HAP-1 (cell line): ENCODE measurements around the gene GSC2.

Experiments
- DNase-seq, 2 experiments: peaks; one replicate each; pipeline ENCODE4 v3.0.0-alpha.2; 2016 to 2020; ENCODE audit warnings: low spot score in 2 of 2
- H3K27me3 ChIP-seq: fragments of 250-450 bp; sonication (Bioruptor Pico); 2 replicates; pipeline ENCODE4 v1.5.1; 2020; ENCODE audit warnings: low read depth, mild to moderate bottlenecking, moderate library complexity
- H3K36me3 ChIP-seq: fragments of 250-450 bp; sonication (Bioruptor Pico); replicated peaks from 2 replicates; pipeline ENCODE4 v1.5.1; 2020; ENCODE audit warnings: mild to moderate bottlenecking
- H3K4me1 ChIP-seq: fragments of 250-450 bp; sonication (Bioruptor Pico); 2 replicates; pipeline ENCODE4 v1.5.1; 2020; ENCODE audit warnings: mild to moderate bottlenecking
- H3K4me3 ChIP-seq: fragments of 250-450 bp; sonication (Bioruptor Pico); 2 replicates; pipeline ENCODE4 v1.5.1; 2020; ENCODE audit warnings: mild to moderate bottlenecking, moderate library complexity
- H3K9me3 ChIP-seq: fragments of 250-450 bp; sonication (Bioruptor Pico); 2 replicates; pipeline ENCODE4 v1.5.1; 2020; ENCODE audit warnings: mild to moderate bottlenecking, moderate library complexity
- in situ Hi-C: fragments of 300-500 bp; cut with MboI; formaldehyde crosslinking; loops from 3 replicates; pipeline ENCODE4 v1.14.3; 2020; ENCODE audit warnings: low sequenced_read_pairs, inconsistent platforms, mixed read lengths

Gene GSC2

GRCh38 chr22:19181786-19182471 lies 31.8 kb upstream of the GSC2 start:
- H3K36me3 ChIP-seq, result peaks cover 11% of the 10 kb centered on the region
- in situ Hi-C loops, result no loop called here
- H3K27me3 ChIP-seq, result no peaks in the 10 kb centered on the region
- DNase-seq, result no peak
- H3K9me3 ChIP-seq, result no peaks in the 10 kb centered on the region
- no peak overlapping the region for H3K4me3 ChIP-seq
- peaks cover 9% of the 10 kb centered on the region for H3K4me1 ChIP-seq

DNA sequence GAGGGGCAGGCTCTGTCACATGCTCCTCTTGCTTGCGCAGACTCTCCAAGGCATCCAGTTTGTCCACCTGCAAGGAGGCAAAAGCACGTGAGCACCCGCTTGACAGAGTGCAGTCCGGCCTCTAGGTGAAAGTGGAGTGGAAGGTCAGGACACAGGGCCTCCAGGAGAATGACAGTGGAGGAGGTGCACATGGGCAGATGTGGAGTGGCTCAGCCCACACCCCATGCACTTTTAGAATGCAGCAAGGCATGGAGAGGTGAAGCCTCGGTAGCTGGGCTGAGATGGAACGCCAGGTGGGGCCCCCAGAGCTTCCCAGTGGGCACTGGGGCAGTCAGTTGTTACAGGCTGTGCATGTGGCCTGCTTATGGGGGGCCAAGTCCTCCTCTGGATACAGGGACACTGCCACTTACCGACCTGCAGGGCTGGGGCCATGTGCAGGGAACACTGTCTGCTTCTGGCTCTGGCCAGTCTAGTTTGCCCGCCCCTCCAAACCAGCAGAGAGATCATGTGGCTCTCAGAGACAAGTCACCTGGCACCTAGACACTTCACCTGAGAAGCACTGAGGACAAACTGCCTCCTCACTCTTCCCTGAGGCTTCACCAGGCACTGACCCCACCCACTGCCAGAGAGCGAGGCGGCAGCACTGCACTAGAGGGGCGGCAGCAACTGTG lies 30.8 kb upstream of the GSC2 start:
- Histone ChIP-seq H3K27me3 (no peaks in the 10 kb centered on the region), H3K4me3 (no peak overlapping the region), H3K4me1 (peaks cover 18% of the 10 kb centered on the region), H3K36me3 (peaks cover 21% of the 10 kb centered on the region), H3K9me3 (no peaks in the 10 kb centered on the region)
- no peak for DNase-seq
- in situ Hi-C loops, result no loop called here

DNA sequence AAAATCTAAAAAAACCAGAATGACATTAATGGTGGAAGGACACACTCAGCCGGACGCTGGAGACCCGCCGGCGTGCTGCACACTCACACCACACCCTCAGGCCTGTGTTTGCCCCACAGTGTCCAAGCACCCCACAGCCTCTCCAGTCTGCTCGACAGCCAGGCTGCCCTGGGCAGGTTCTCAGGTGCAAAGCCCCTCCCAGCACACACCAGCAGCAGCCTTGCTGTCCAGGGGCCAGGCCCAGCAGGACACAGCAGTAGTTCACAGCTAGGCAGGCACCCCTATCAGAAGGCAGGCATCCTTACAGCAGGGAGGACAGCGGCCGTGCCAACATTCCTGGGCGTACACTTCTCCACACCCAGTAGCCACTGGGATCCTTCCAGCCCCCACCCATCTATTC lies 30.1 kb upstream of the GSC2 start:
- H3K4me1 ChIP-seq, result peaks cover 18% of the 10 kb centered on the region
- H3K27me3 ChIP-seq, result no peaks in the 10 kb centered on the region
- peaks cover 26% of the 10 kb centered on the region for H3K36me3 ChIP-seq
- DNase-seq, result no peak
- in situ Hi-C loops, result no loop called here
- no peak overlapping the region for H3K4me3 ChIP-seq
- no peaks in the 10 kb centered on the region for H3K9me3 ChIP-seq

GRCh38 chr22:19179497-19180048 lies 29.5 kb upstream of the GSC2 start:
- no peaks in the 10 kb centered on the region for H3K27me3 ChIP-seq
- peak overlapping the region; percentile 55 for H3K4me3 ChIP-seq
- H3K4me1 ChIP-seq, result peaks cover 18% of the 10 kb centered on the region
- DNase-seq, result peak; percentile 85 to 87
- peaks cover 32% of the 10 kb centered on the region for H3K36me3 ChIP-seq
- H3K9me3 ChIP-seq, result no peaks in the 10 kb centered on the region
- in situ Hi-C loops, result no loop called here

- peaks cover 39% of the 10 kb centered on the region for H3K36me3 ChIP-seq
- no peaks in the 10 kb centered on the region for H3K27me3 ChIP-seq
- peaks cover 18% of the 10 kb centered on the region for H3K4me1 ChIP-seq
- H3K9me3 ChIP-seq, result no peaks in the 10 kb centered on the region
- H3K4me3 ChIP-seq, result peak within 1 kb of the TSS; percentile 64
- in situ Hi-C loops, result no loop called here
- DNase-seq, result peak; percentile 83 to 95
These were observed 28.8 kb upstream of the GSC2 start, which contains the start of gene SLC25A1 for GRCh38 chr22:19178657-19179496. SLC25A1 (minus strand) TSS chr22:19178736; CDS start chr22:19178673, 63 bp downstream.

DNA sequence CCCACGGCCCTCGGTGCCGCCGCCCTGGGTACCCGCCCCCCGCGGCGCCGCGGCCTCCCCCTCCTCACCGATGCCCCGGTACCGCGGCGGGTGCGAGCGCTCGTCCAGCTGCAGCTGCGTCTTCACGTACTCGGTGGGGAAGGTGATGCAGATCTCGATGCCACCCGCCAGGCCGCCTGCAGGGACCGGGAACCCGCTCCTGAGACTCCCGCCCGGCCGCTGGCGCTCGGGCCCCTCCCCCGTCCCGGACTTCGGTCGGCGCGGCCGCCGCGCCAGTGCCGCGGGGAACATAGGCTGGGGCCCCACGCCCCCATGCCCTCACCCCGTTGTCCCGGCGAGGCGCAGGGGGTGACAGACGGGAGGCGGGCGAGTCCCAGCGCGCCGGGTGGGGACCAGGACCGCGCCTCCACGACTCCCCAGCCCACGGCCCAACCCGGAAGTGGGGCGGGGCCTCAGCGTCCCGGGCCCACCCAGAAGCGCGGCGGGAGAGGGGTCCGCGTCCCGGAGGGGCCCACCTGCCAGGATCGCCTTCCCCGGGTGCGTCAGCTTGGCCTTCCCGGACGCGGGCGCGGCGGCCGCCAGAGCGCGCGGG lies 28.1 kb upstream of the GSC2 start:
- Histone ChIP-seq H3K9me3 (no peaks in the 10 kb centered on the region), H3K4me1 (peaks cover 21% of the 10 kb centered on the region), H3K4me3 (peak overlapping the region; percentile 64), H3K27me3 (no peaks in the 10 kb centered on the region), H3K36me3 (peaks cover 47% of the 10 kb centered on the region)
- peak; percentile 45 to 69 for DNase-seq
- in situ Hi-C loops, result no loop called here

- Histone ChIP-seq H3K4me1 (peaks cover 28% of the 10 kb centered on the region), H3K4me3 (peak overlapping the region; percentile 64), H3K27me3 (no peaks in the 10 kb centered on the region), H3K9me3 (no peaks in the 10 kb centered on the region), H3K36me3 (peaks cover 51% of the 10 kb centered on the region)
- no peak for DNase-seq
- in situ Hi-C loops, result no loop called here
These were observed 27.3 kb upstream of the GSC2 start for GRCh38 chr22:19177164-19178064.

- in situ Hi-C loops, result no loop called here
- H3K9me3 ChIP-seq, result no peaks in the 10 kb centered on the region
- DNase-seq, result no peak
- peak overlapping the region; percentile 64 for H3K4me3 ChIP-seq
- peaks cover 55% of the 10 kb centered on the region for H3K36me3 ChIP-seq
- no peaks in the 10 kb centered on the region for H3K27me3 ChIP-seq
- peaks cover 28% of the 10 kb centered on the region for H3K4me1 ChIP-seq
These were observed 26.6 kb upstream of the GSC2 start for GRCh38 chr22:19176732-19177131.

DNA sequence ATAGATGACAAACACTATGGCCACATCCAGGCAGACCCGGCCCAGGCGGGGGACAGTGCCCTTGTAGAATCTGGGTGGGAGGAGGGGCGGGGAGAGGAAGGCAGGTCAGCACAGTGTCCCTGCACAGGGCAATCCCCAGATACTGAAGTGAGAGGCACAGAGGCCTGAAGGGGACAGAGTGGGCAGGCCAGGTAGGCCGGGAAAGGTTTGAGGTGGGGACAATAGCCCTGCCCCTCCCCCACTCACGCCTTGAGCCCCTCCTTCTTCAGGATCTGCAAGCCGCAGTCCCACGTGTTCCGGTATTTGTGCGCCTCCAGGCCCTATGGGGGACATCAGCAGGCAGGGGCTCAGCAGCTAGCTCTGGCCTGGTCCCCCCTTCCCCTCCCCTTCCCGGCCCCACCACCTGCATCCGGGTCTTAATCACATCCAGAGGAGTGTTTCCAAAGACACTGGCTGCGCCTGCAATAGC lies 26.1 kb upstream of the GSC2 start:
- Histone ChIP-seq H3K9me3 (no peaks in the 10 kb centered on the region), H3K4me1 (peaks cover 28% of the 10 kb centered on the region), H3K27me3 (no peaks in the 10 kb centered on the region), H3K4me3 (peak overlapping the region; percentile 64), H3K36me3 (peaks cover 56% of the 10 kb centered on the region)
- in situ Hi-C loops, result no loop called here
- peak in 1 of 2 experiments; percentile 50 for DNase-seq

DNA sequence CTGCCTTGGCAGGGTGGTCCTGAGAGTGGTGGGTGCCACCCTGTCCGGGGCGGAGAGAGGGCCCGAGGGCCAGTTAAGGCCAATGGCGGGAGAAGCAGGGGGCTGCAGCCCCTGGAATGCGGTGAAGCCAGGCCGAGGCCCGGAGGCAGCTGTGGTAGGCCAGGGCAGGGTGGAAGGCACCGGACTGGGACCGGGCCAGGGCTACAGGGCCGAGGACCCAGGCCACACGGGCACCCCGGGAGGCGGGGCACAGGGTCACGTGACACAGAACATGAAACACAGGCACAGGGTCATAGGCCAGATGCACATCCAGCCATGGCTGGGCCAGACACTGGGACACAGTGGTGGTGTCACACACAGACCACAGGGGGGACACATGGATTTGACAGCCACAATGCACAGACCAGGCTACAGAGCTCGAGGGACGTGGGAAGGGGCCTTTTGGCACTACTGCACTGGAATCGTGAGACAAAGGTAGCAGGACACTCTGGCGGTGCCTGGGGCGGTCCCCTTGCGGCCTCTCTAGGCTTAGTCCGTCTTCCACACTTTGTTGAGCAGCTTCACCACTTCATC lies 25.6 kb upstream of the GSC2 start:
- Histone ChIP-seq H3K27me3 (no peaks in the 10 kb centered on the region), H3K4me3 (peak overlapping the region; percentile 5; the same call in 1 of the 2 replicates), H3K9me3 (no peaks in the 10 kb centered on the region), H3K4me1 (peaks cover 30% of the 10 kb centered on the region), H3K36me3 (peaks cover 56% of the 10 kb centered on the region)
- no peak for DNase-seq
- in situ Hi-C loops, result no loop called here

- no peaks in the 10 kb centered on the region for H3K27me3 ChIP-seq
- no peaks in the 10 kb centered on the region for H3K9me3 ChIP-seq
- in situ Hi-C loops, result no loop called here
- peaks cover 56% of the 10 kb centered on the region for H3K36me3 ChIP-seq
- DNase-seq, result no peak
- H3K4me1 ChIP-seq, result peaks cover 35% of the 10 kb centered on the region
- H3K4me3 ChIP-seq, result no peak overlapping the region
These were observed 25.0 kb upstream of the GSC2 start for GRCh38 chr22:19175026-19175601.
